Measurements from ENCODE around the gene ACKR4. TPM values are rescaled to one million over a fixed set of nuclear protein-coding genes. Genes with fewer than 3 reads are reported as not detected.

Gene ACKR4
- total and polyA plus RNA-seq, 2 of the 8 experiments (the other 6 are each of a cell fraction or from before 2014, with no cell fraction given) = not detected

DNA sequence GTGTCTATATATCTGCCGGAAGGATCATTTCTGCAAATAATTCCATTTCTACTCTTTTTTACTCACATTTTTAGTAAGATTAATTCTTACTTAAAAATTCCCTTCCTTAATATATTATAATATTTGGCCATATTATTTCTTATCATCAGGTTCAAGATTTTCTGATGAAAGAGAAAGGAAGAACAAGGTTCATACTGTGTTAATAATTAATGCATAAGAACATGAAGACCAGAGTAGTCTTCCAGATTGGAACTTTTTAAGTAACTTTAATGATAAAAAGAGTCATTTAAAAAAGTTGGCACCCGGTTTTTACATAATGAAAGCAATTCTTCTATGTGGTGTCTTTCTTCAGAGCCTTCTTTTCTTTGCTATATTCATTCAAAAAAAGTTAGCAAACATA, 590 bp downstream of the ACKR4 start (continued):
- TF ChIP-seq, protein P1, sequence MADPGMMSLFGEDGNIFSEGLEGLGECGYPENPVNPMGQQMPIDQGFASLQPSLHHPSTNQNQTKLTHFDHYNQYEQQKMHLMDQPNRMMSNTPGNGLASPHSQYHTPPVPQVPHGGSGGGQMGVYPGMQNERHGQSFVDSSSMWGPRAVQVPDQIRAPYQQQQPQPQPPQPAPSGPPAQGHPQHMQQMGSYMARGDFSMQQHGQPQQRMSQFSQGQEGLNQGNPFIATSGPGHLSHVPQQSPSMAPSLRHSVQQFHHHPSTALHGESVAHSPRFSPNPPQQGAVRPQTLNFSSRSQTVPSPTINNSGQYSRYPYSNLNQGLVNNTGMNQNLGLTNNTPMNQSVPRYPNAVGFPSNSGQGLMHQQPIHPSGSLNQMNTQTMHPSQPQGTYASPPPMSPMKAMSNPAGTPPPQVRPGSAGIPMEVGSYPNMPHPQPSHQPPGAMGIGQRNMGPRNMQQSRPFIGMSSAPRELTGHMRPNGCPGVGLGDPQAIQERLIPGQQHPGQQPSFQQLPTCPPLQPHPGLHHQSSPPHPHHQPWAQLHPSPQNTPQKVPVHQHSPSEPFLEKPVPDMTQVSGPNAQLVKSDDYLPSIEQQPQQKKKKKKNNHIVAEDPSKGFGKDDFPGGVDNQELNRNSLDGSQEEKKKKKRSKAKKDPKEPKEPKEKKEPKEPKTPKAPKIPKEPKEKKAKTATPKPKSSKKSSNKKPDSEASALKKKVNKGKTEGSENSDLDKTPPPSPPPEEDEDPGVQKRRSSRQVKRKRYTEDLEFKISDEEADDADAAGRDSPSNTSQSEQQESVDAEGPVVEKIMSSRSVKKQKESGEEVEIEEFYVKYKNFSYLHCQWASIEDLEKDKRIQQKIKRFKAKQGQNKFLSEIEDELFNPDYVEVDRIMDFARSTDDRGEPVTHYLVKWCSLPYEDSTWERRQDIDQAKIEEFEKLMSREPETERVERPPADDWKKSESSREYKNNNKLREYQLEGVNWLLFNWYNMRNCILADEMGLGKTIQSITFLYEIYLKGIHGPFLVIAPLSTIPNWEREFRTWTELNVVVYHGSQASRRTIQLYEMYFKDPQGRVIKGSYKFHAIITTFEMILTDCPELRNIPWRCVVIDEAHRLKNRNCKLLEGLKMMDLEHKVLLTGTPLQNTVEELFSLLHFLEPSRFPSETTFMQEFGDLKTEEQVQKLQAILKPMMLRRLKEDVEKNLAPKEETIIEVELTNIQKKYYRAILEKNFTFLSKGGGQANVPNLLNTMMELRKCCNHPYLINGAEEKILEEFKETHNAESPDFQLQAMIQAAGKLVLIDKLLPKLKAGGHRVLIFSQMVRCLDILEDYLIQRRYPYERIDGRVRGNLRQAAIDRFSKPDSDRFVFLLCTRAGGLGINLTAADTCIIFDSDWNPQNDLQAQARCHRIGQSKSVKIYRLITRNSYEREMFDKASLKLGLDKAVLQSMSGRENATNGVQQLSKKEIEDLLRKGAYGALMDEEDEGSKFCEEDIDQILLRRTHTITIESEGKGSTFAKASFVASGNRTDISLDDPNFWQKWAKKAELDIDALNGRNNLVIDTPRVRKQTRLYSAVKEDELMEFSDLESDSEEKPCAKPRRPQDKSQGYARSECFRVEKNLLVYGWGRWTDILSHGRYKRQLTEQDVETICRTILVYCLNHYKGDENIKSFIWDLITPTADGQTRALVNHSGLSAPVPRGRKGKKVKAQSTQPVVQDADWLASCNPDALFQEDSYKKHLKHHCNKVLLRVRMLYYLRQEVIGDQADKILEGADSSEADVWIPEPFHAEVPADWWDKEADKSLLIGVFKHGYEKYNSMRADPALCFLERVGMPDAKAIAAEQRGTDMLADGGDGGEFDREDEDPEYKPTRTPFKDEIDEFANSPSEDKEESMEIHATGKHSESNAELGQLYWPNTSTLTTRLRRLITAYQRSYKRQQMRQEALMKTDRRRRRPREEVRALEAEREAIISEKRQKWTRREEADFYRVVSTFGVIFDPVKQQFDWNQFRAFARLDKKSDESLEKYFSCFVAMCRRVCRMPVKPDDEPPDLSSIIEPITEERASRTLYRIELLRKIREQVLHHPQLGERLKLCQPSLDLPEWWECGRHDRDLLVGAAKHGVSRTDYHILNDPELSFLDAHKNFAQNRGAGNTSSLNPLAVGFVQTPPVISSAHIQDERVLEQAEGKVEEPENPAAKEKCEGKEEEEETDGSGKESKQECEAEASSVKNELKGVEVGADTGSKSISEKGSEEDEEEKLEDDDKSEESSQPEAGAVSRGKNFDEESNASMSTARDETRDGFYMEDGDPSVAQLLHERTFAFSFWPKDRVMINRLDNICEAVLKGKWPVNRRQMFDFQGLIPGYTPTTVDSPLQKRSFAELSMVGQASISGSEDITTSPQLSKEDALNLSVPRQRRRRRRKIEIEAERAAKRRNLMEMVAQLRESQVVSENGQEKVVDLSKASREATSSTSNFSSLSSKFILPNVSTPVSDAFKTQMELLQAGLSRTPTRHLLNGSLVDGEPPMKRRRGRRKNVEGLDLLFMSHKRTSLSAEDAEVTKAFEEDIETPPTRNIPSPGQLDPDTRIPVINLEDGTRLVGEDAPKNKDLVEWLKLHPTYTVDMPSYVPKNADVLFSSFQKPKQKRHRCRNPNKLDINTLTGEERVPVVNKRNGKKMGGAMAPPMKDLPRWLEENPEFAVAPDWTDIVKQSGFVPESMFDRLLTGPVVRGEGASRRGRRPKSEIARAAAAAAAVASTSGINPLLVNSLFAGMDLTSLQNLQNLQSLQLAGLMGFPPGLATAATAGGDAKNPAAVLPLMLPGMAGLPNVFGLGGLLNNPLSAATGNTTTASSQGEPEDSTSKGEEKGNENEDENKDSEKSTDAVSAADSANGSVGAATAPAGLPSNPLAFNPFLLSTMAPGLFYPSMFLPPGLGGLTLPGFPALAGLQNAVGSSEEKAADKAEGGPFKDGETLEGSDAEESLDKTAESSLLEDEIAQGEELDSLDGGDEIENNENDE (IDR thresholded peaks at IDR 0.05; ENCODE audit: insufficient replicate concordance, low read length) = no peak
- TF ChIP-seq ZNF274 (IDR thresholded peaks at IDR 0.05; ENCODE audit: borderline replicate concordance, extremely low read depth, low read length) (no peak), CBX5 (IDR thresholded peaks at IDR 0.05; ENCODE audit: low read depth, low read length) (no peak), KDM1A (IDR thresholded peaks at IDR 0.05; ENCODE audit: borderline replicate concordance, low read length) (no peak), E2F6 (IDR thresholded peaks at IDR 0.05) (no peak), CTCF (IDR thresholded peaks at IDR 0.05; ENCODE audit: control extremely low read depth in 1 of 3, insufficient read depth in 1 of 3, low read depth in 1 of 3, low read length in 3 of 3) (no peak), POLR2AphosphoS5 (IDR thresholded peaks at IDR 0.05; ENCODE audit: low read depth, low read length) (no peak), PHF8 (conservative IDR thresholded peaks at IDR 0.05; ENCODE audit: low read depth, low read length) (no peak)
